PC-3 (cell line): ENCODE results near the gene BOLA3. TPM values are rescaled to one million over a fixed set of nuclear protein-coding genes. Genes with fewer than 3 reads are reported as not detected.

Experiments
- ATAC-seq: fragments of 200-7000 bp; cut with Tn5 transposase; 2 replicates; pipeline ENCODE4 v1.9.1; 2020; ENCODE audit warnings: mild to moderate bottlenecking, moderate library complexity
- BruUV-seq: library from RNA; stranded (reverse); fragments of 400-500 nt; replicated peaks from 2 replicates; lab custom pipeline; 2021; lab: Mats Ljungman, UMichigan
- CTCF ChIA-PET: fragments of 300-600 bp; sonication (Branson Sonifier 250); formaldehyde crosslinking; loops from one replicate; lab custom pipeline; 2022; ENCODE audit warnings: antibody characterized with exemption; lab: Charles Lee
- POLR2A ChIA-PET: fragments of 300-600 bp; sonication (Branson Sonifier 250); formaldehyde crosslinking; loops from one replicate; lab custom pipeline; 2022; ENCODE audit warnings: antibody characterized with exemption; ENCODE audit not compliant: unreplicated experiment; lab: Charles Lee
- DNase-seq: peaks from one replicate; pipeline ENCODE4 v3.0.0-alpha.2; 2015
- H2AFZ ChIP-seq: fragments of 300-600 bp; sonication (generic); 2 replicates; pipeline ENCODE4 v1.6.0; 2016; ENCODE audit warnings: antibody characterized with exemption, low read length
- H3F3A ChIP-seq: fragments of 300-600 bp; sonication (generic); one replicate; pipeline ENCODE4 v1.6.0; 2017; ENCODE audit warnings: antibody characterized with exemption, low read length, control low read depth, mild to moderate bottlenecking; ENCODE audit not compliant: unreplicated experiment
- H3K27ac ChIP-seq: fragments of 300-600 bp; sonication (generic); 2 replicates; pipeline ENCODE4 v1.5.1; 2016; ENCODE audit warnings: mild to moderate bottlenecking, low read length
- H3K27me3 ChIP-seq: fragments of 300-600 bp; sonication (generic); 2 replicates; pipeline ENCODE4 v1.6.1; 2016; ENCODE audit warnings: low read length, mixed read lengths
- H3K36me3 ChIP-seq: fragments of 300-600 bp; sonication (generic); 2 replicates; pipeline ENCODE4 v1.6.1; 2016; ENCODE audit warnings: low read depth, mixed run types, low read length, mixed read lengths
- H3K4me1 ChIP-seq: fragments of 300-600 bp; sonication (generic); 2 replicates; pipeline ENCODE4 v1.5.1; 2016; ENCODE audit warnings: low read length; ENCODE audit not compliant: insufficient read depth
- H3K4me2 ChIP-seq: fragments of 300-600 bp; sonication (generic); 2 replicates; pipeline ENCODE4 v1.6.0; 2016; ENCODE audit warnings: low read length
- H3K4me3 ChIP-seq: fragments of 300-600 bp; sonication (generic); 2 replicates; pipeline ENCODE4 v1.5.1; 2016; ENCODE audit warnings: mild to moderate bottlenecking, low read length, mixed read lengths
- H3K79me2 ChIP-seq: fragments of 300-600 bp; sonication (generic); 2 replicates; pipeline ENCODE4 v1.6.1; 2017; ENCODE audit warnings: low read length, mixed read lengths
- H3K9ac ChIP-seq: fragments of 300-600 bp; sonication (generic); 2 replicates; pipeline ENCODE4 v1.6.0; 2016; ENCODE audit warnings: mild to moderate bottlenecking, low read length
- H3K9me2 ChIP-seq: fragments of 300-600 bp; sonication (generic); replicated peaks from 2 replicates; pipeline ENCODE4 v1.6.1; 2016; ENCODE audit warnings: mixed run types, low read length, mixed read lengths
- H3K9me3 ChIP-seq: fragments of 300-600 bp; sonication (generic); 2 replicates; pipeline ENCODE4 v1.6.1; 2016; ENCODE audit warnings: low read length, mixed read lengths
- H4K20me1 ChIP-seq: fragments of 300-600 bp; sonication (generic); 2 replicates; pipeline ENCODE4 v1.6.1; 2016; ENCODE audit warnings: low read length, mixed read lengths
- CTCF ChIP-seq: fragments of 300-600 bp; sonication (generic); conservative IDR thresholded peaks from 2 replicates; pipeline ENCODE4 v1.5.1; 2017; ENCODE audit warnings: antibody characterized with exemption, low read depth, mild to moderate bottlenecking, low read length
- EZH2 ChIP-seq: fragments of 300-600 bp; sonication (generic); IDR thresholded peaks from one replicate; pipeline ENCODE4 v1.6.1; 2017; ENCODE audit warnings: antibody characterized with exemption, mild to moderate bottlenecking, low read length; ENCODE audit not compliant: unreplicated experiment
- EZH2phosphoT487 ChIP-seq: fragments of 300-600 bp; sonication (generic); IDR thresholded peaks from 2 replicates; pipeline ENCODE4 v1.6.1; 2018; ENCODE audit warnings: mild to moderate bottlenecking, antibody characterized with exemption, low read length, borderline replicate concordance
- intact Hi-C: fragments of 100-400 bp; cut with micrococcal nuclease; formaldehyde crosslinking; loops from 2 replicates; pipeline ENCODE4 v1.9.0; 2023
- total RNA-seq: library from RNA; depleted of rRNA; stranded (reverse); fragments of >200 nt; gene quantifications from 2 replicates; pipeline ENCODE4 v1.2.3, GENCODE V29; 2014

BOLA3 gene
- total RNA-seq, 1 experiment from 2014 or later, result 104 TPM

DNA sequence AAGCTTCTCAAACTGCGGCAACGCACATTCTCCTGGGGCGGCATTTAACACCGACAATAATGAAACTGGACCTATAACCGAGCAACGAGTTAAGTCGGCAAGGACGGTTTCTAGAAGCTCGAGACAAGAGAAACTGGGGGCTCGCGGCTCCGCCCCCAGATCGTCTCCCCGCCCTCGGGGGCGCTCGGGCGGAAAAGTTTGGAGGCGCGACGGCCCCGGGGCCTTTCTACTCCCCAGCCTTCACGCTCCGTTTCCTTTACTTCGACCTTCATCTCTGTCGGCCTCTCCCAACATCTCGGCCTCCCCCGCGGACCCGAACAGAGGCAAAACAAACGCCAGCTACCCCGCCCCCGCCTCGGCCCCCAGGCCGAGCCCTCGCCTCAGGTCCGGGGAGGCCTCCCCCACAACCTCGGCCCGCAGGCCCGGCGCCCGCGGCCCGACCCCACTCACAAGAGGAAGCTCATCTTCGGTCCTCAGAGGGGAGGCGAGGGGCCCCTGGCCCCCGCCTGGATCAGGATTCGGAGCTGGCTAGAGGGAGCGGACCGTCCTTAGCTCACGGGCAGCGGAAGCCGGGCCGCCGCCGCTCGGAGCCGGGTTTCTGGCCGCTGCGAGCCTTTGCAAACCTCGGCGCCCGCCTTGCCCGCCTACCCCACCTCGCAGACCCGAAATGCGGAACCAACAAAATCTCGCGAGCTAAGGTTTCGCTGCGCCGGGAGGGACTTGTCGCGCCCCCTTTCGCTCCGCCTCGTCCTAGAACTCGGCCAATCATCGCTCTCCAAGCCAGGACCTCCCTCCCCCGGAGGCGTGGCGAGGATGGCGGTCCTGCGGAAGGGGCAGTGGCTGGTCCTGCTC lies 30.7 kb upstream of the BOLA3 start, which contains the start of gene MOB1A:
MOB1A (minus strand) TSS at position 669 of the 852 bp plus-strand sequence; CDS start at position 464, 205 bp downstream.
- H3F3A ChIP-seq, result no peaks in the 10 kb centered on the region
- DNase-seq, result peak; percentile 99
- peak within 1 kb of the TSS; percentile 95 for H3K9ac ChIP-seq
- H3K9me3 ChIP-seq, result no peaks in the 10 kb centered on the region
- no peak for TF ChIP-seq EZH2phosphoT487
- no peak for TF ChIP-seq EZH2
- no peak for TF ChIP-seq CTCF
- H2AFZ ChIP-seq, result peak within 1 kb of the TSS; percentile 87
- peak within 1 kb of the TSS; percentile 91 for H3K4me2 ChIP-seq
- POLR2A ChIA-PET, result interaction anchor here (0.5 to 0.7 kb wide), 5 partner anchors 13 to 355 kb away, joined by 3 to 10 read pairs (median 4); no protein-coding TSS in a partner anchor
- H3K27me3 ChIP-seq, result no peaks in the 10 kb centered on the region
- intact Hi-C loops, result loop anchor here (2.0 kb wide), 1 partner anchor 20 kb away; the partner anchor contains the start of gene MTHFD2
- no TSS peak for BruUV-seq
- H3K4me3 ChIP-seq, result peak within 1 kb of the TSS; percentile 84
- peaks cover 29% of the 10 kb centered on the region for H4K20me1 ChIP-seq
- H3K9me2 ChIP-seq, result no peaks in the 10 kb centered on the region
- CTCF ChIA-PET, result interaction anchor here (0.5 to 0.6 kb wide), 3 partner anchors 21 to 399 kb away, joined by 4 to 7 read pairs (median 5); partner anchors contain the start of gene DUSP11
- H3K36me3 ChIP-seq, result no peaks in the 10 kb centered on the region
- peak; percentile 98 for ATAC-seq
- H3K27ac ChIP-seq, result peak within 1 kb of the TSS; percentile 42
- peaks cover 49% of the 10 kb centered on the region for H3K79me2 ChIP-seq
- H3K4me1 ChIP-seq, result peaks cover 11% of the 10 kb centered on the region

GRCh38 chr2:74177696-74178095 lies 30.0 kb upstream of the BOLA3 start:
- Histone ChIP-seq H3K9me3 (no peaks in the 10 kb centered on the region), H3K27me3 (no peaks in the 10 kb centered on the region), H3K9ac (peak overlapping the region; percentile 95), H2AFZ (no peak overlapping the region), H3F3A (no peaks in the 10 kb centered on the region), H4K20me1 (peaks cover 29% of the 10 kb centered on the region), H3K4me1 (peaks cover 11% of the 10 kb centered on the region), H3K79me2 (peaks cover 56% of the 10 kb centered on the region), H3K4me3 (peak overlapping the region; percentile 84), H3K9me2 (no peaks in the 10 kb centered on the region), H3K36me3 (no peaks in the 10 kb centered on the region), H3K4me2 (peak overlapping the region; percentile 91), H3K27ac (no peak overlapping the region)
- ChIA-PET CTCF (no interaction called here), POLR2A (interaction anchor here (0.5 kb wide), 1 partner anchor 354 kb away, joined by 4 read pairs; no protein-coding TSS in a partner anchor)
- no TSS peak for BruUV-seq
- intact Hi-C loops, result loop anchor here (2.0 kb wide), 1 partner anchor 21 kb away; the partner anchor contains the start of gene MTHFD2
- no peak for ATAC-seq
- no peak for TF ChIP-seq CTCF
- TF ChIP-seq EZH2phosphoT487, result no peak
- TF ChIP-seq EZH2, result no peak
- no peak for DNase-seq
